Panc1 (cell line): Measurements from ENCODE around the gene MMP8. TPM values are rescaled to one million over a fixed set of nuclear protein-coding genes. Genes with fewer than 3 reads are reported as not detected.

Experiments
- ATAC-seq: fragments of 200-7000 bp; cut with Tn5 transposase; 2 replicates; pipeline ENCODE4 v1.9.1; 2020; ENCODE audit warnings: mild to moderate bottlenecking, moderate library complexity
- BruUV-seq: library from RNA; stranded (reverse); fragments of 400-500 nt; replicated peaks from 2 replicates; lab custom pipeline; 2021; lab: Mats Ljungman, UMichigan
- CTCF ChIA-PET: fragments of 300-600 bp; sonication (Branson Sonifier 250); formaldehyde crosslinking; loops from one replicate; lab custom pipeline; 2022; ENCODE audit warnings: antibody characterized with exemption; lab: Charles Lee
- POLR2A ChIA-PET: fragments of 300-600 bp; sonication (Branson Sonifier 250); formaldehyde crosslinking; loops from one replicate; lab custom pipeline; 2022; ENCODE audit warnings: antibody characterized with exemption; lab: Charles Lee
- DNase-seq: peaks from one replicate; pipeline ENCODE4 v3.0.0-alpha.2; 2010; ENCODE audit warnings: low read depth, low spot score
- H3K27ac ChIP-seq: 2 replicates; pipeline ENCODE4 v1.5.1; 2011; ENCODE audit warnings: mild to moderate bottlenecking, low read length, inconsistent platforms
- H3K27me3 ChIP-seq: fragments of 200-500 bp; sonication (Bioruptor generic); 2 replicates; pipeline ENCODE4 v1.6.0; 2014; ENCODE audit warnings: low read length, inconsistent platforms; ENCODE audit not compliant: control insufficient read depth, insufficient read depth
- H3K36me3 ChIP-seq: fragments of 200-500 bp; sonication (Bioruptor generic); 2 replicates; pipeline ENCODE4 v1.5.1; 2014; ENCODE audit warnings: inconsistent platforms, mild to moderate bottlenecking, low read length, moderate library complexity; ENCODE audit not compliant: control insufficient read depth, insufficient read depth
- H3K4me1 ChIP-seq: 2 replicates; pipeline ENCODE4 v1.5.1; 2011; ENCODE audit warnings: inconsistent platforms, mild to moderate bottlenecking, low read length, moderate library complexity; ENCODE audit not compliant: control insufficient read depth, insufficient read depth
- H3K4me3 ChIP-seq, 2 experiments: 2 replicates each; pipeline ENCODE4 v1.5.1; 2011 to 2012; ENCODE audit warnings: low read depth in 2 of 2, low read length in 2 of 2, mild to moderate bottlenecking in 2 of 2, inconsistent platforms in 1 of 2, moderate library complexity in 1 of 2
- H3K9me3 ChIP-seq: fragments of 200-500 bp; sonication (Bioruptor generic); 2 replicates; pipeline ENCODE4 v1.5.1; 2014; ENCODE audit warnings: low read depth, mild to moderate bottlenecking, inconsistent platforms, low read length, moderate library complexity; ENCODE audit not compliant: control insufficient read depth, insufficient read depth
- POLR2AphosphoS5 ChIP-seq: IDR thresholded peaks from 2 replicates; pipeline ENCODE4 v1.6.1; 2012; ENCODE audit warnings: mild to moderate bottlenecking, low read depth, low read length, moderate library complexity
- SIN3A ChIP-seq: IDR thresholded peaks from 2 replicates; pipeline ENCODE4 v1.6.1; 2012; ENCODE audit warnings: low read depth, mild to moderate bottlenecking, low read length, moderate library complexity, borderline replicate concordance; ENCODE audit not compliant: insufficient read depth
- TCF7L2 ChIP-seq: IDR thresholded peaks from 2 replicates; pipeline ENCODE4 v1.6.1; 2011; ENCODE audit warnings: mild to moderate bottlenecking, low read depth, low read length, inconsistent platforms
- in situ Hi-C: cut with HindIII; loops from 2 replicates; pipeline ENCODE4 v1.10.0; 2016; ENCODE audit warnings: low sequenced_read_pairs, low pct_unique_long_range_greater_than_20kb
- intact Hi-C: fragments of 100-400 bp; cut with micrococcal nuclease; formaldehyde crosslinking; loops from one replicate; pipeline ENCODE4 v1.10.0; 2022; ENCODE audit not compliant: unreplicated experiment
- total RNA-seq: library from RNA; stranded (reverse); gene quantifications from one replicate; pipeline ENCODE4 v1.2.1, GENCODE V29; 2021; ENCODE audit not compliant: unreplicated experiment
- TF ChIP-seq, protein P1 (sequence below), 2 experiments: IDR thresholded peaks; 2 replicates each; pipeline ENCODE4 v1.6.1; 2011 to 2012; ENCODE audit warnings: low read depth in 2 of 2, control low read depth in 1 of 2, low read length in 1 of 2, mild to moderate bottlenecking in 1 of 2, moderate library complexity in 1 of 2; ENCODE audit not compliant: insufficient read depth in 1 of 2
- TF ChIP-seq, protein P2 (sequence below): fragments of 450-650 bp; IDR thresholded peaks from 2 replicates; pipeline ENCODE4 v1.5.1; 2017; ENCODE audit warnings: mild to moderate bottlenecking

MMP8 gene
- total RNA-seq, 1 experiment from 2014 or later, result not detected

DNA sequence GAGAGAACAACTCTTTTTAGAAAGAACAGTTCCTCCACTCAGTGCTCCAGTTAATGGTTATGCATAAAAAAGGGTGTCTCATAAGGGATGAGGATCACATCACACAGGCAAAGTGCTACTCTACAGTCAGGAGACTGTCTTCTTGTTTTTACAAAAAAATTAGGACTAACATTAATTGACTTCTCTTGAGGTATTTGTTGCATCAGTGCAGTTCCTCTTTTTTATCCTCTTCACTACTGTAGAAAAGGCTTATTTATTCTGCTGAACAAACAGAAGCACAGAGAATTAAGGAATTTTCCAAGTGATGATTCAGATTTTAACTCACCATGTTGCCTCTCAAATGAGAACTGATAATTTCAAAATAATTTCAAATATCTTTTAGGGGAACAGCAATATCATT is 1.9 kb downstream of the MMP8 start:
- Histone ChIP-seq H3K27ac (no peak overlapping the region), H3K9me3 (no peaks in the 10 kb centered on the region), H3K4me3 (no peak overlapping the region), H3K27me3 (0 out of 2 replicates have a peak, but pooled peaks cover 2% of the 10 kb centered on the region), H3K4me1 (no peaks in the 10 kb centered on the region), H3K36me3 (no peaks in the 10 kb centered on the region)
- CTCF ChIA-PET, result no interaction called here
- TF ChIP-seq, protein P1, sequence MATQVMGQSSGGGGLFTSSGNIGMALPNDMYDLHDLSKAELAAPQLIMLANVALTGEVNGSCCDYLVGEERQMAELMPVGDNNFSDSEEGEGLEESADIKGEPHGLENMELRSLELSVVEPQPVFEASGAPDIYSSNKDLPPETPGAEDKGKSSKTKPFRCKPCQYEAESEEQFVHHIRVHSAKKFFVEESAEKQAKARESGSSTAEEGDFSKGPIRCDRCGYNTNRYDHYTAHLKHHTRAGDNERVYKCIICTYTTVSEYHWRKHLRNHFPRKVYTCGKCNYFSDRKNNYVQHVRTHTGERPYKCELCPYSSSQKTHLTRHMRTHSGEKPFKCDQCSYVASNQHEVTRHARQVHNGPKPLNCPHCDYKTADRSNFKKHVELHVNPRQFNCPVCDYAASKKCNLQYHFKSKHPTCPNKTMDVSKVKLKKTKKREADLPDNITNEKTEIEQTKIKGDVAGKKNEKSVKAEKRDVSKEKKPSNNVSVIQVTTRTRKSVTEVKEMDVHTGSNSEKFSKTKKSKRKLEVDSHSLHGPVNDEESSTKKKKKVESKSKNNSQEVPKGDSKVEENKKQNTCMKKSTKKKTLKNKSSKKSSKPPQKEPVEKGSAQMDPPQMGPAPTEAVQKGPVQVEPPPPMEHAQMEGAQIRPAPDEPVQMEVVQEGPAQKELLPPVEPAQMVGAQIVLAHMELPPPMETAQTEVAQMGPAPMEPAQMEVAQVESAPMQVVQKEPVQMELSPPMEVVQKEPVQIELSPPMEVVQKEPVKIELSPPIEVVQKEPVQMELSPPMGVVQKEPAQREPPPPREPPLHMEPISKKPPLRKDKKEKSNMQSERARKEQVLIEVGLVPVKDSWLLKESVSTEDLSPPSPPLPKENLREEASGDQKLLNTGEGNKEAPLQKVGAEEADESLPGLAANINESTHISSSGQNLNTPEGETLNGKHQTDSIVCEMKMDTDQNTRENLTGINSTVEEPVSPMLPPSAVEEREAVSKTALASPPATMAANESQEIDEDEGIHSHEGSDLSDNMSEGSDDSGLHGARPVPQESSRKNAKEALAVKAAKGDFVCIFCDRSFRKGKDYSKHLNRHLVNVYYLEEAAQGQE (IDR thresholded peaks at IDR 0.05; ENCODE audit: insufficient read depth in 1 of 2, low read depth in 2 of 2, low read length in 1 of 2), result no peak
- TF ChIP-seq SIN3A (no peak), TCF7L2 (no peak)
- POLR2A ChIA-PET, result no interaction called here
- intact Hi-C loops (no loop called here), in situ Hi-C loops (no loop called here)
- BruUV-seq, result no TSS peak
- no peak for ATAC-seq
- no peak for DNase-seq

DNA sequence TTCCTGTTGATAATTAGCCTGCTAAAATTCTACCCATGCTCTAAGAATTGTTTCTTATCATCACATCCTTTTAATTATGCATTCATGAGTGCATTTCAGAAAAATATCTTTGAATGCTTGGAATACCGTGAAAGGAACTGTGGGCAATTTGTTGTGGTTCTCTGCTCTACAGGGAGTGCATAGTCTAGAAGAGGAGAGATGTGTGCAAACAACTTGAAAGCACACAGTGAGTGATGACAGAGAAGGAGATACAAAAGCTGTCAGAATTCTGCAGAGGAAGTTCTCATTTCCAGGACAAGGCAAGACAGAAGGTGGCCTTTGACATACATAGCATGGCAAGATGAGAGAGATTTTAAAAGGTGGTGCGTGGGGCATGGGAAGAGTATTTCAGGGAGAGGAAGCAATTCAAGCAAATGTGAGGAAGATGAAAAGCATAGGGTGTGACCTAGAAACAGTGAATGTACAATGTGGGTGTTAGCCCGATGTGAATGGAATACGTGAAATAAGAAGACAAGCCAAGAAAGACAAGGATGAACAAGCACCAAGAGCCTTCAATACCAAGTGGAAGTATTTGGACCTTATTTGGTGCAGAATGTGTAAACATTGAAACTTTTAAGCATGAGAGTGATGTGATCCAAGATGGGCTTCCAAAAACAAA is 5.0 kb downstream of the MMP8 start:
- Histone ChIP-seq H3K27me3 (peaks cover 23% of the 10 kb centered on the region), H3K36me3 (no peaks in the 10 kb centered on the region), H3K4me1 (no peaks in the 10 kb centered on the region), H3K4me3 (no peak overlapping the region), H3K27ac (no peak overlapping the region), H3K9me3 (no peaks in the 10 kb centered on the region)
- in situ Hi-C loops (no loop called here), intact Hi-C loops (no loop called here)
- ChIA-PET POLR2A (no interaction called here), CTCF (no interaction called here)
- DNase-seq (no peak), ATAC-seq (no peak)
- no TSS peak for BruUV-seq
- TF ChIP-seq, protein P2, sequence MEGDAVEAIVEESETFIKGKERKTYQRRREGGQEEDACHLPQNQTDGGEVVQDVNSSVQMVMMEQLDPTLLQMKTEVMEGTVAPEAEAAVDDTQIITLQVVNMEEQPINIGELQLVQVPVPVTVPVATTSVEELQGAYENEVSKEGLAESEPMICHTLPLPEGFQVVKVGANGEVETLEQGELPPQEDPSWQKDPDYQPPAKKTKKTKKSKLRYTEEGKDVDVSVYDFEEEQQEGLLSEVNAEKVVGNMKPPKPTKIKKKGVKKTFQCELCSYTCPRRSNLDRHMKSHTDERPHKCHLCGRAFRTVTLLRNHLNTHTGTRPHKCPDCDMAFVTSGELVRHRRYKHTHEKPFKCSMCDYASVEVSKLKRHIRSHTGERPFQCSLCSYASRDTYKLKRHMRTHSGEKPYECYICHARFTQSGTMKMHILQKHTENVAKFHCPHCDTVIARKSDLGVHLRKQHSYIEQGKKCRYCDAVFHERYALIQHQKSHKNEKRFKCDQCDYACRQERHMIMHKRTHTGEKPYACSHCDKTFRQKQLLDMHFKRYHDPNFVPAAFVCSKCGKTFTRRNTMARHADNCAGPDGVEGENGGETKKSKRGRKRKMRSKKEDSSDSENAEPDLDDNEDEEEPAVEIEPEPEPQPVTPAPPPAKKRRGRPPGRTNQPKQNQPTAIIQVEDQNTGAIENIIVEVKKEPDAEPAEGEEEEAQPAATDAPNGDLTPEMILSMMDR, result no peak
- TF ChIP-seq TCF7L2 (no peak), SIN3A (no peak), POLR2AphosphoS5 (no peak)
- TF ChIP-seq, protein P1 (IDR thresholded peaks at IDR 0.05; ENCODE audit: insufficient read depth in 1 of 2, low read depth in 2 of 2, low read length in 1 of 2), result no peak
